K562 (cell line): ENCODE data around the gene HRCT1. TPM values are rescaled to one million over a fixed set of nuclear protein-coding genes. Genes with fewer than 3 reads are reported as not detected.

Experiments
- ATAC-seq: fragments of 200-7000 bp; cut with Tn5 transposase; 3 replicates; pipeline ENCODE4 v1.9.1; 2020; ENCODE audit warnings: moderate library complexity
- BruUV-seq: library from RNA; stranded (reverse); fragments of 400-500 nt; replicated peaks from 2 replicates; lab custom pipeline; 2021; lab: Mats Ljungman, UMichigan
- CTCF ChIA-PET: fragments of 300-600 bp; formaldehyde crosslinking; extraction: SDS; loops from one replicate; lab custom pipeline; 2021; ENCODE audit warnings: low intra/inter-chr PET ratio; lab: Yijun Ruan, JAX
- POLR2A ChIA-PET: fragments of 300-600, 350-650 bp; sonication (Branson Sonifier 250); formaldehyde crosslinking; extraction: SDS; loops from one replicate; lab custom pipeline; 2021; ENCODE audit warnings: antibody characterized with exemption, inconsistent platforms; lab: Yijun Ruan, JAX
- DNase-seq, 4 experiments: peaks; one replicate each; pipeline versions ENCODE4 v3.0.0 to v3.0.0-alpha.2; 2011 to 2018; ENCODE audit warnings: low spot score in 3 of 4, mixed read lengths in 3 of 4; ENCODE audit errors: extremely low read depth in 1 of 4
- FAIRE-seq: peaks from 2 replicates; lab custom pipeline; 2011; peaks lifted over from hg19 to GRCh38; lab: Jason Lieb, UNC
- H2AFZ ChIP-seq: 2 replicates; pipeline ENCODE4 v1.6.0; 2011; ENCODE audit warnings: low read depth, low read length, control low read depth, inconsistent platforms
- H3K27ac ChIP-seq: fragments of 200-600 bp; 3 replicates; pipeline ENCODE4 v1.8.0; 2011; ENCODE audit warnings: low read depth, mild to moderate bottlenecking, control low read depth, inconsistent platforms, low read length, moderate library complexity, mixed read lengths; ENCODE audit errors: extremely low read depth
- H3K27me3 ChIP-seq, 2 experiments: fragments of 300-600 bp in 1 of 2; 2 replicates in 1 of 2; 3 replicates in 1 of 2; pipeline versions ENCODE4 v1.6.0 to v1.8.0; 2011; ENCODE audit warnings: inconsistent platforms in 2 of 2, low read length in 2 of 2, mild to moderate bottlenecking in 1 of 2, mixed read lengths in 1 of 2, moderate library complexity in 1 of 2; ENCODE audit not compliant: control insufficient read depth in 2 of 2, insufficient read depth in 2 of 2
- H3K36me3 ChIP-seq: fragments of 300-600 bp; 3 replicates; pipeline ENCODE4 v1.8.0; 2011; ENCODE audit warnings: mild to moderate bottlenecking, low read length, inconsistent platforms; ENCODE audit not compliant: control insufficient read depth, insufficient read depth
- H3K4me1 ChIP-seq, 2 experiments: fragments of 200-600 bp in 1 of 2; replicated peaks in 1 of 2; 2 replicates in 1 of 2; 3 replicates in 1 of 2; pipeline versions ENCODE4 v1.5.1 to v1.8.0; 2011; ENCODE audit warnings: inconsistent platforms in 2 of 2, low read length in 2 of 2, mild to moderate bottlenecking in 1 of 2, mixed read lengths in 1 of 2, moderate library complexity in 1 of 2; ENCODE audit not compliant: control insufficient read depth in 2 of 2, insufficient read depth in 2 of 2
- H3K4me2 ChIP-seq: 2 replicates; pipeline ENCODE4 v1.6.1; 2011; ENCODE audit warnings: low read length, control low read depth, inconsistent platforms, mixed read lengths; ENCODE audit not compliant: insufficient read depth
- H3K4me3 ChIP-seq: fragments of 200-600 bp; sonication (generic), shearing (Covaris generic); 2 replicates; pipeline ENCODE4 v1.5.1; 2016; ENCODE audit warnings: control low read depth, inconsistent platforms
- H3K79me2 ChIP-seq: fragments of 200-600 bp; 3 replicates; pipeline ENCODE4 v1.8.0; 2011; ENCODE audit warnings: low read length, inconsistent platforms; ENCODE audit not compliant: control insufficient read depth, insufficient read depth
- H3K9ac ChIP-seq, 2 experiments: 2 replicates each; pipeline versions ENCODE4 v1.6.0 to v1.6.1; 2011; ENCODE audit warnings: low read depth in 2 of 2, low read length in 2 of 2, control low read depth in 1 of 2, inconsistent platforms in 1 of 2, mild to moderate bottlenecking in 1 of 2, mixed read lengths in 1 of 2; ENCODE audit not compliant: insufficient read depth in 1 of 2
- H3K9me1 ChIP-seq: one replicate; pipeline ENCODE4 v1.6.0; 2011; ENCODE audit warnings: inconsistent platforms, mild to moderate bottlenecking, low read length, moderate library complexity; ENCODE audit not compliant: control insufficient read depth, insufficient read depth
- H3K9me3 ChIP-seq: replicated peaks from 2 replicates; pipeline ENCODE4 v1.5.1; 2011; ENCODE audit warnings: low read depth, low read length, inconsistent platforms; ENCODE audit not compliant: control insufficient read depth, insufficient read depth
- H4K20me1 ChIP-seq: replicated peaks from 2 replicates; pipeline ENCODE4 v1.6.1; 2011; ENCODE audit warnings: low read length, inconsistent platforms, mixed read lengths; ENCODE audit not compliant: control insufficient read depth, insufficient read depth
- CEBPB ChIP-seq: fragments of 450-650 bp; IDR thresholded peaks from 2 replicates; pipeline ENCODE4 v1.6.1; 2016; ENCODE audit warnings: missing genetic modification characterization, missing compliant biosample characterization
- CEBPG ChIP-seq, 3 experiments: fragments of 200-800 bp in 1 of 3; sonication (Bioruptor generic) in 1 of 3; sonication (generic) in 1 of 3; formaldehyde crosslinking in 1 of 3; IDR thresholded peaks in 2 of 3; conservative IDR thresholded peaks in 1 of 3; 2 replicates each; pipeline versions ENCODE4 v1.6.1 to v1.8.0; 2016 to 2022; ENCODE audit warnings: missing compliant biosample characterization in 2 of 3, missing genetic modification characterization in 2 of 3, mild to moderate bottlenecking in 1 of 3, missing genetic modification reagents in 1 of 3
- MGA ChIP-seq: fragments of 450-650 bp; IDR thresholded peaks from 2 replicates; pipeline ENCODE4 v1.6.1; 2016; ENCODE audit warnings: mild to moderate bottlenecking, moderate library complexity
- in situ Hi-C: fragments of 300-500 bp; cut with MboI; formaldehyde crosslinking; loops from 4 replicates; pipeline ENCODE4 v1.15.0; 2018; ENCODE audit warnings: inconsistent platforms, mixed read lengths
- intact Hi-C: fragments of 100-400 bp; cut with micrococcal nuclease; formaldehyde crosslinking; loops from 2 replicates; pipeline ENCODE4 v1.14.2; 2022
- polyA plus RNA-seq, 8 experiments: library from polyadenylated mRNA; depleted of rRNA in 4 of 8; stranded (reverse) in 5 of 8; unstranded in 3 of 8; fragments of >200 nt; fragmentation: Nextera tagmentation in 2 of 8; fragmentation: Illumina TruSeq in 1 of 8; extraction: Ambion mirVana in 2 of 8; extraction: Trizol in 1 of 8; gene quantifications; 2 replicates each; pipeline versions ENCODE4 v1.2.1 to v1.2.3, GENCODE V29; 2011 to 2014; ENCODE audit warnings: inconsistent platforms in 1 of 8, missing spikeins in 1 of 8
- total RNA-seq, 7 experiments: library from RNA; depleted of rRNA in 6 of 7; stranded (reverse); fragments of >200 nt in 6 of 7; fragmentation: Illumina TruSeq in 2 of 7; extraction: Trizol in 2 of 7; gene quantifications; 2 replicates each; pipeline versions ENCODE4 v1.2.1 to v1.2.3, GENCODE V29; 2011 to 2021; ENCODE audit warnings: low replicate concordance in 1 of 7

HRCT1 gene
- total and polyA plus RNA-seq, 9 of the 15 experiments (the other 6 are each of a cell fraction or from before 2014, with no cell fraction given), result 0.40 TPM; not detected in 8

GRCh38 chr9:35930521-35930920 is 24.5 kb downstream of the HRCT1 start:
- H3K9me3 ChIP-seq, result no peaks in the 10 kb centered on the region
- no peak for FAIRE-seq
- no peak overlapping the region for H3K27ac ChIP-seq
- no peak for ATAC-seq
- no peak overlapping the region for H3K9ac ChIP-seq
- intact Hi-C loops, result no loop called here
- no peaks in the 10 kb centered on the region for H3K9me1 ChIP-seq
- no peaks in the 10 kb centered on the region for H3K36me3 ChIP-seq
- ChIA-PET POLR2A (interaction anchor here (0.6 kb wide), 1 partner anchor 202 kb away, joined by 3 read pairs; no protein-coding TSS in a partner anchor), CTCF (no interaction called here)
- no peak overlapping the region for H3K4me3 ChIP-seq
- TF ChIP-seq CEBPB (tag), result peak; percentile 77
- TF ChIP-seq CEBPG (CRISPR knock-in tag; IDR thresholded peaks at IDR 0.05), result no peak
- peak; percentile 39 to 85; a peak in 3 of 4 replicates for TF ChIP-seq CEBPG (tag; conservative IDR thresholded peaks at IDR 0.05 in 1 of 2, IDR thresholded peaks at IDR 0.05 in 1 of 2)
- no peak for TF ChIP-seq MGA
- TF ChIP-seq, all 486 proteins: peak for 2
- DNase-seq, result no peak
- in situ Hi-C loops, result no loop called here
- H3K4me1 ChIP-seq, result no peaks in the 10 kb centered on the region; a peak in 1 of 5 replicates
- H2AFZ ChIP-seq, result no peak overlapping the region
- H3K79me2 ChIP-seq, result no peaks in the 10 kb centered on the region
- H4K20me1 ChIP-seq, result no peaks in the 10 kb centered on the region
- BruUV-seq, result no TSS peak
- no peaks in the 10 kb centered on the region for H3K27me3 ChIP-seq
- H3K4me2 ChIP-seq, result no peak overlapping the region
